Hepatocyte (in vitro differentiated cells): ENCODE measurements around the gene VRK2. TPM values are rescaled to one million over a fixed set of nuclear protein-coding genes. Genes with fewer than 3 reads are reported as not detected.
"Not testable (repeated sequence)": the region's sequence is repeated elsewhere in the genome, so short reads cannot be mapped to it uniquely, and the experiment has no call there.

ENCODE experiments used
- DNase-seq: peaks from one replicate; pipeline ENCODE4 v3.0.0-alpha.2; 2016; ENCODE audit warnings: low spot score
- H2AFZ ChIP-seq: fragments of 200-600 bp; sonication (generic); 2 replicates; pipeline ENCODE4 v1.6.0; 2016; ENCODE audit warnings: antibody characterized with exemption, mild to moderate bottlenecking
- H3K27ac ChIP-seq: fragments of 200-600 bp; sonication (generic); 2 replicates; pipeline ENCODE4 v1.5.1; 2016; ENCODE audit warnings: mild to moderate bottlenecking
- H3K27me3 ChIP-seq: fragments of 200-600 bp; sonication (generic); 2 replicates; pipeline ENCODE4 v1.6.1; 2016
- H3K36me3 ChIP-seq: fragments of 200-600 bp; sonication (generic); replicated peaks from 2 replicates; pipeline ENCODE4 v1.5.1; 2016; ENCODE audit warnings: low read depth; ENCODE audit not compliant: insufficient read depth
- H3K4me1 ChIP-seq: fragments of 200-600 bp; sonication (generic); 2 replicates; pipeline ENCODE4 v1.5.1; 2016; ENCODE audit warnings: mild to moderate bottlenecking, moderate library complexity; ENCODE audit not compliant: insufficient read depth
- H3K4me2 ChIP-seq: fragments of 200-600 bp; sonication (generic); 2 replicates; pipeline ENCODE4 v1.6.0; 2016
- H3K4me3 ChIP-seq: fragments of 200-600 bp; sonication (generic); 2 replicates; pipeline ENCODE4 v1.5.1; 2016; ENCODE audit warnings: mild to moderate bottlenecking
- H3K79me2 ChIP-seq: fragments of 200-600 bp; sonication (generic); 2 replicates; pipeline ENCODE4 v1.6.0; 2017; ENCODE audit warnings: mild to moderate bottlenecking
- H3K9me2 ChIP-seq: fragments of 200-600 bp; sonication (generic); replicated peaks from 2 replicates; pipeline ENCODE4 v1.6.0; 2017; ENCODE audit warnings: mild to moderate bottlenecking; ENCODE audit not compliant: insufficient read depth
- H3K9me3 ChIP-seq: fragments of 200-600 bp; sonication (generic); 2 replicates; pipeline ENCODE4 v1.5.1; 2016; ENCODE audit warnings: low read depth, mild to moderate bottlenecking
- H4K20me1 ChIP-seq: fragments of 200-600 bp; sonication (generic); 2 replicates; pipeline ENCODE4 v1.6.0; 2016; ENCODE audit warnings: mild to moderate bottlenecking; ENCODE audit not compliant: insufficient read depth, poor library complexity, severe bottlenecking
- EZH2 ChIP-seq: fragments of 200-600 bp; sonication (generic); IDR thresholded peaks from 2 replicates; pipeline ENCODE4 v1.6.1; 2016; ENCODE audit warnings: antibody characterized with exemption, mild to moderate bottlenecking, borderline replicate concordance
- EZH2phosphoT487 ChIP-seq: fragments of 200-600 bp; sonication (generic); IDR thresholded peaks from one replicate; pipeline ENCODE4 v1.6.1; 2018; ENCODE audit warnings: antibody characterized with exemption, mild to moderate bottlenecking, low read depth, moderate library complexity; ENCODE audit not compliant: unreplicated experiment, severe bottlenecking
- WGBS: methylation state at CpG from one replicate; pipeline ENCODE4 v1.1.6; 2016; ENCODE audit warnings: low lambda C conversion rate; ENCODE audit errors: missing lambda C conversion rate; 5-methylcytosine and 5-hydroxymethylcytosine counted together
- polyA plus RNA-seq: library from polyadenylated mRNA; unstranded; fragments of >200 nt; fragmentation: Nextera tagmentation; extraction: Ambion mirVana; gene quantifications from 2 replicates; pipeline ENCODE4 v1.2.1, GENCODE V29; 2016
- total RNA-seq: library from RNA; depleted of rRNA; stranded (reverse); fragments of >200 nt; gene quantifications from 2 replicates; pipeline ENCODE4 v1.2.3, GENCODE V29; 2014
- TF ChIP-seq, protein P1 (sequence below): fragments of 200-600 bp; sonication (generic); IDR thresholded peaks from 2 replicates; pipeline ENCODE4 v1.5.1; 2016; ENCODE audit warnings: antibody characterized with exemption, mild to moderate bottlenecking; ENCODE audit not compliant: poor library complexity

Gene VRK2
- total and polyA plus RNA-seq, 2 experiments from 2014 or later: 16.5 to 19.3 TPM

DNA sequence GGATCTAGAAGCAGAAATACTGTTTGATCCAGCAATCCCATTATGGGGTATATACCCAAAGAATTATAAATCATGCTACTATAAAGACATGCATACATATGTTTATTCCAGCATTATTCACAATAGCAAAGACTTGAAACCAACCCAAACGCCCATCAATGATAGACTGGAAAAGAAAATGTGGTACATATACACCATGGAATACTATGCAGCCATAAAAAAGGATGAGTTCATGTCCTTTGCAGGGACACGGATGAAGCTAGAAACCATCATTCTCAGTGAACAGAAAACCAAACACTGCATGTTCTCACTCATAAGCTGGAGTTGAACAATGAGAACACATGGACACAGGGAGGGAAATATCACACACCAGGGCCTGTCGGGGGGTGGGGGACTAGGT is 133.6 kb downstream of the VRK2 start:
- DNase-seq, H3K27ac ChIP-seq, H3K4me3 ChIP-seq, H3K9me3 ChIP-seq, H3K36me3 ChIP-seq, H3K79me2 ChIP-seq, H4K20me1 ChIP-seq, H3K27me3 ChIP-seq, H3K9me2 ChIP-seq, H2AFZ ChIP-seq, H3K4me1 ChIP-seq, H3K4me2 ChIP-seq: not testable (repeated sequence)
- WGBS: 98% methylated on average over 3 of the region's 3 CpGs

DNA sequence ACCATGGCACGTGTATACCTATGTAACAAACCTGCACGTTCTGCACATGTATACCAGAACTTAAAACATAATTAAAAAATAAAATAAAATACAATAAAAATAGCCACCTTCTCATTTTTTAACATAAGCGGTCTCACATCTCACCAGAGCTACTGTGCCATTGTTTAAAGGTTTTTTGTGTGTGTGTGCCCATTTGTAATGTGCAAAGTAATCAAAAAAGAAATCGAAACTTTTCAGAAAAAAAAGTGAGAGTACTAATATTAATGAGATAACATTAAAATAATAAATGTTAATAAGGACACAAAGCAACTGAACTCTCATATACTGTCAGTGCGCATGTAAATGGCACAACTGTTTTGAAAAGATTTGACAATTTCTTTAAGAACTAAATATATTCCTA is 134.0 kb downstream of the VRK2 start:
- no peaks in the 10 kb centered on the region for H3K79me2 ChIP-seq
- H4K20me1 ChIP-seq: no peaks in the 10 kb centered on the region
- no peaks in the 10 kb centered on the region for H3K4me1 ChIP-seq
- H3K27me3 ChIP-seq: no peaks in the 10 kb centered on the region
- TF ChIP-seq EZH2phosphoT487 (no peak), EZH2 (no peak)
- TF ChIP-seq, protein P1, sequence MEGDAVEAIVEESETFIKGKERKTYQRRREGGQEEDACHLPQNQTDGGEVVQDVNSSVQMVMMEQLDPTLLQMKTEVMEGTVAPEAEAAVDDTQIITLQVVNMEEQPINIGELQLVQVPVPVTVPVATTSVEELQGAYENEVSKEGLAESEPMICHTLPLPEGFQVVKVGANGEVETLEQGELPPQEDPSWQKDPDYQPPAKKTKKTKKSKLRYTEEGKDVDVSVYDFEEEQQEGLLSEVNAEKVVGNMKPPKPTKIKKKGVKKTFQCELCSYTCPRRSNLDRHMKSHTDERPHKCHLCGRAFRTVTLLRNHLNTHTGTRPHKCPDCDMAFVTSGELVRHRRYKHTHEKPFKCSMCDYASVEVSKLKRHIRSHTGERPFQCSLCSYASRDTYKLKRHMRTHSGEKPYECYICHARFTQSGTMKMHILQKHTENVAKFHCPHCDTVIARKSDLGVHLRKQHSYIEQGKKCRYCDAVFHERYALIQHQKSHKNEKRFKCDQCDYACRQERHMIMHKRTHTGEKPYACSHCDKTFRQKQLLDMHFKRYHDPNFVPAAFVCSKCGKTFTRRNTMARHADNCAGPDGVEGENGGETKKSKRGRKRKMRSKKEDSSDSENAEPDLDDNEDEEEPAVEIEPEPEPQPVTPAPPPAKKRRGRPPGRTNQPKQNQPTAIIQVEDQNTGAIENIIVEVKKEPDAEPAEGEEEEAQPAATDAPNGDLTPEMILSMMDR: no peak
- no peak overlapping the region for H3K4me3 ChIP-seq
- H3K27ac ChIP-seq: no peak overlapping the region
- no peaks in the 10 kb centered on the region for H3K9me2 ChIP-seq
- no peak overlapping the region for H2AFZ ChIP-seq
- no peak overlapping the region for H3K4me2 ChIP-seq
- WGBS: 98% methylated on average over 5 of the region's 5 CpGs
- no peaks in the 10 kb centered on the region for H3K36me3 ChIP-seq
- DNase-seq: no peak
- H3K9me3 ChIP-seq: peaks cover 7% of the 10 kb centered on the region

DNA sequence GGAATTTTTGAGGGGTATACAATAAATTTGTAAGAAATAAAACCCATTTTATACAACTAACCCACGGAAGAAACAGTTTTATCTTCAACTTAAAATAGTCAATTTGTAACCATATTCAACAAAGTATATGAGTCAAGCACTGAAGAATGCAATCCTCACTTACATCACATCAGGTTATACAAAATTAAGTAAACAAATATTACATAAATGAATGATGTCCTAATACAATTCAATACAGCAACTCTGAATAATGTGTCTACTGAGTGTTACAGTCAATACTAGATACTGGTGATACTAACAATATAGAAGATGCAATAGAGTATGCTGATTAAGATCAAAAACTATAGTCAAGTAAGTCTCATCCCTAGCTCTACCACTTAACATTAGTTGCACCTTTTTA is 135.9 kb downstream of the VRK2 start:
- H3K36me3 ChIP-seq: no peaks in the 10 kb centered on the region
- H3K4me1 ChIP-seq: no peaks in the 10 kb centered on the region
- 89% methylated on average over 1 of the region's 1 CpG for WGBS
- H3K4me3 ChIP-seq: no peak overlapping the region
- no peak for DNase-seq
- TF ChIP-seq EZH2phosphoT487 (no peak), EZH2 (no peak)
- TF ChIP-seq, protein P1: no peak
- H3K9me3 ChIP-seq: peaks cover 7% of the 10 kb centered on the region
- H3K4me2 ChIP-seq: no peak overlapping the region
- no peak overlapping the region for H2AFZ ChIP-seq
- no peaks in the 10 kb centered on the region for H4K20me1 ChIP-seq
- H3K79me2 ChIP-seq: no peaks in the 10 kb centered on the region
- H3K9me2 ChIP-seq: no peaks in the 10 kb centered on the region
- no peaks in the 10 kb centered on the region for H3K27me3 ChIP-seq
- H3K27ac ChIP-seq: no peak overlapping the region

DNA sequence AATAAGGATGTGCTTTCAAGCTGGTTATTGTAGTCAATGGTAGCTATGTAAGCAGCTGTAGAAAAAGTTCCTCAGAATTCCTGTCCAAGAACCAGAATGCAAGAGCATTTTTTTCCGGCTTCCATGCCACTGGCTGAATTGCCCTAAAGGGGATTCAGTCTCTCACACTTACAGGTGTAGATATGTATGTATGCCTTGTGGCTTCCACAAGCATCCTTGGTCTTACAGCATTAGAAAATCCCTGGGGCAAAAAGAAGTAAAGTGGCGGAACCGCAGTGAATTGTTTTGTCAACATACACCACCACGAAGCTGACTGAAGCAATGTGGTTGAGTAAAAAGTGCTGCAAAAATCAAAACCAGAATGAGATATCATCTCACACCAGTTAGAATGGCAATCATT is 139.9 kb downstream of the VRK2 start:
- no peaks in the 10 kb centered on the region for H3K27me3 ChIP-seq
- no peaks in the 10 kb centered on the region for H3K9me3 ChIP-seq
- H3K4me1 ChIP-seq: no peaks in the 10 kb centered on the region
- H3K79me2 ChIP-seq: no peaks in the 10 kb centered on the region
- H3K4me2 ChIP-seq: no peak overlapping the region
- H3K27ac ChIP-seq: no peak overlapping the region
- 87% methylated on average over 4 of the region's 4 CpGs for WGBS
- DNase-seq: no peak
- no peaks in the 10 kb centered on the region for H3K36me3 ChIP-seq
- TF ChIP-seq, protein P1: no peak
- no peak for TF ChIP-seq EZH2phosphoT487
- TF ChIP-seq EZH2: no peak
- no peak overlapping the region for H2AFZ ChIP-seq
- H3K4me3 ChIP-seq: no peak overlapping the region
- no peaks in the 10 kb centered on the region for H3K9me2 ChIP-seq
- H4K20me1 ChIP-seq: no peaks in the 10 kb centered on the region

DNA sequence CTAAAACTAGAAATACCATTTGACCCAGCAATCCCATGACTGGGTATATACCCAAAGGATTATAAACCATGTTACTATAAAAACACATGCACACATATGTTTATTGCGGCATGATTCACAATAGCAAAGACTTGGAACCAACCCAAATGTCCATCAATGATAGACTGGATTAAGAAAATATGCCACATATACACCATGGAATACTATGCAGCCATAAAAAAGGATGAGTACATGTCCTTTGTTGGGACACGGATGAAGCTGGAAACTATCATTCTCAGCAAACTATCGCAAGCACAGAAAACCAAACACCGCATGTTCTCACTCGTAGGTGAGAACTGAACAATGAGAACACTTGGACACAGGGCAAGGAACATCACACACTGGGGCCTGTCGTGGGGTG is 140.4 kb downstream of the VRK2 start:
- 99% methylated on average over 6 of the region's 6 CpGs for WGBS
- not testable (repeated sequence) for H4K20me1 ChIP-seq, H2AFZ ChIP-seq, H3K4me2 ChIP-seq, H3K27me3 ChIP-seq, H3K9me3 ChIP-seq, H3K9me2 ChIP-seq, H3K4me1 ChIP-seq, DNase-seq, H3K4me3 ChIP-seq, H3K79me2 ChIP-seq, H3K36me3 ChIP-seq, H3K27ac ChIP-seq
